HepG2 (cell line): ENCODE measurements around the gene DOC2A. TPM values are rescaled to one million over a fixed set of nuclear protein-coding genes. Genes with fewer than 3 reads are reported as not detected.

Source experiments
- CAMTA2 ChIP-seq: sonication (generic); formaldehyde crosslinking; IDR thresholded peaks from 2 replicates; pipeline ENCODE4 v1.4.0; 2020; ENCODE audit warnings: mild to moderate bottlenecking, missing genetic modification reagents, borderline replicate concordance
- CC2D1A ChIP-seq: sonication (generic); formaldehyde crosslinking; IDR thresholded peaks from 2 replicates; pipeline ENCODE4 v1.8.1; 2023; ENCODE audit warnings: mild to moderate bottlenecking, missing genetic modification reagents
- CENPX ChIP-seq: sonication (generic); formaldehyde crosslinking; IDR thresholded peaks from 2 replicates; pipeline ENCODE4 v1.9.0; 2021; ENCODE audit warnings: mild to moderate bottlenecking, missing genetic modification reagents, moderate library complexity
- EHMT2 ChIP-seq: fragments of 200-600 bp; sonication (generic); IDR thresholded peaks from 2 replicates; pipeline ENCODE4 v1.7.0; 2017; ENCODE audit warnings: antibody characterized with exemption, low read depth, low read length, borderline replicate concordance
- JUNB ChIP-seq: sonication (generic); formaldehyde crosslinking; IDR thresholded peaks from 2 replicates; pipeline ENCODE4 v1.8.0; 2022; ENCODE audit warnings: missing genetic modification reagents, mild to moderate bottlenecking, borderline replicate concordance
- MIER2 ChIP-seq: IDR thresholded peaks from 2 replicates; pipeline ENCODE4 v1.6.1; 2016; ENCODE audit warnings: missing biosample characterization, missing genetic modification reagents
- NR2F2 ChIP-seq: IDR thresholded peaks from 2 replicates; pipeline ENCODE4 v1.6.1; 2012; ENCODE audit warnings: low read depth, inconsistent platforms, borderline replicate concordance
- NRL ChIP-seq: sonication (generic); formaldehyde crosslinking; IDR thresholded peaks from 2 replicates; pipeline ENCODE4 v1.5.0; 2020; ENCODE audit warnings: missing genetic modification reagents, mild to moderate bottlenecking, moderate library complexity, borderline replicate concordance
- PHF5A ChIP-seq: IDR thresholded peaks from one replicate; pipeline ENCODE4 v1.6.1; 2018; ENCODE audit warnings: low read depth, missing genetic modification reagents; ENCODE audit not compliant: unreplicated experiment
- ZFP62 ChIP-seq: sonication (generic); formaldehyde crosslinking; IDR thresholded peaks from 2 replicates; pipeline ENCODE4 v1.4.0; 2020; ENCODE audit warnings: missing genetic modification reagents
- ZNF33A ChIP-seq: sonication (generic); formaldehyde crosslinking; IDR thresholded peaks from 2 replicates; pipeline ENCODE4 v1.5.1; 2020; ENCODE audit warnings: missing genetic modification reagents, mild to moderate bottlenecking, moderate library complexity, borderline replicate concordance
- ZNF766 ChIP-seq: sonication (generic); formaldehyde crosslinking; IDR thresholded peaks from 2 replicates; pipeline ENCODE4 v1.5.0; 2020; ENCODE audit warnings: missing genetic modification reagents, borderline replicate concordance
- polyA plus RNA-seq, 8 experiments: library from polyadenylated mRNA; depleted of rRNA in 3 of 8; stranded (reverse) in 7 of 8; unstranded in 1 of 8; fragments of >200 nt; fragmentation: Illumina TruSeq in 4 of 8; extraction: Trizol in 4 of 8; gene quantifications; 2 replicates each; pipeline versions ENCODE4 v1.2.1 to v1.2.3, GENCODE V29; 2011 to 2016; ENCODE audit warnings: low read depth in 4 of 8, missing spikeins in 1 of 8, mixed read lengths in 1 of 8; ENCODE audit not compliant: insufficient read depth in 1 of 8
- total RNA-seq, 5 experiments: library from RNA; depleted of rRNA; stranded (reverse); fragments of >200 nt; fragmentation: Illumina TruSeq; extraction: Trizol; gene quantifications; 2 replicates each; pipeline ENCODE4 v1.2.3, GENCODE V29; 2016; ENCODE audit warnings: low read depth in 1 of 5
- TF ChIP-seq, protein P1 (sequence below): sonication (generic); formaldehyde crosslinking; IDR thresholded peaks from 2 replicates; pipeline ENCODE4 v1.8.1; 2022; ENCODE audit warnings: mild to moderate bottlenecking, missing genetic modification reagents
- TF ChIP-seq, protein P2 (sequence below): IDR thresholded peaks from 2 replicates; pipeline ENCODE4 v1.6.1; 2012; ENCODE audit warnings: low read depth, low read length, improper control_type of control experiment
- TF ChIP-seq, protein P3 (sequence below): sonication (generic); formaldehyde crosslinking; IDR thresholded peaks from 2 replicates; pipeline ENCODE4 v1.4.0; 2020; ENCODE audit warnings: low read depth, mild to moderate bottlenecking, missing genetic modification reagents
- TF ChIP-seq, protein P4 (sequence below): sonication (generic); formaldehyde crosslinking; IDR thresholded peaks from 2 replicates; pipeline ENCODE4 v1.4.0; 2020; ENCODE audit warnings: mild to moderate bottlenecking, missing genetic modification reagents

The DOC2A gene
- total and polyA plus RNA-seq, 2 of the 13 experiments (the other 11 are each of a cell fraction or from before 2014, with no cell fraction given) = 0.15 to 0.55 TPM

DNA sequence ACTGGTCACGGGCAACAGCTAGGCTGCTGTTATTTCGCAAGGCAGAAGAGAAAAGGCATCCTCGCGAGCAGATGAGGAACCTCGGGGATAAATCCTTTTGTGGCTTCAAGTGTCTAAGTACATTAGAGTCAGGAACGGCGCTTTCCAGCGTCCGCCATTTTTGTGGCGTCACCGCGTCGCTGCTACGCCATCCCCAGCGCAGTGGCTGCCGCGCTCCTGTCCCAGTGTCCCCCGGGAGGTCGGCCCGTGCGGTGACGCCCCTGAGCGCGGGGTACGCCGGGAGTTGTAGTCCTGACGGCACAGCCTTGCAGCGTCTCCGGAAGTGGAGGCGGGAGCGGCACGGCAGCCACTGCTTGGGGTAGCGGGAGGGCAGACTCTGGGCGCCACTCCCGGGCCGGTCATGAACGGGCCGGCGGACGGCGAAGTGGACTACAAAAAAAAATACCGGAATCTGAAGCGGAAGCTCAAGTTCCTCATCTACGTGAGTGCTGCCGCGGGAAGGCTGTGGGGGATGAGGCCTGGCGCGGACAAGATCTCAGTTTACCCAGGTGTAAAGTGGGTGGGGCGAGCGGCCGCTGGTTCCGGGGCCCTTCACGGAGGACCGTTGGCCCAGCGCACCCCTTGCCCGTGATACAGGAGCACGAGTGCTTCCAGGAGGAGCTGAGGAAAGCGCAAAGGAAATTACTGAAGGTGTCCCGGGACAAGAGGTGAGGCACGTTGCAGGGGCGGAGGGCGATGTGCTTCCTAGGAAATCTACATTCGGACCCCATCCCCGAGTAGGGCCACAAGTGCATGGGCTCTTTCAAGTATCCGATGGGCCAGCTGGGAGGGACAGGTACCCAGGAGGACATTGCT, 14.7 kb downstream of the DOC2A start, which contains the start of gene INO80E (continued):
- TF ChIP-seq, protein P1, sequence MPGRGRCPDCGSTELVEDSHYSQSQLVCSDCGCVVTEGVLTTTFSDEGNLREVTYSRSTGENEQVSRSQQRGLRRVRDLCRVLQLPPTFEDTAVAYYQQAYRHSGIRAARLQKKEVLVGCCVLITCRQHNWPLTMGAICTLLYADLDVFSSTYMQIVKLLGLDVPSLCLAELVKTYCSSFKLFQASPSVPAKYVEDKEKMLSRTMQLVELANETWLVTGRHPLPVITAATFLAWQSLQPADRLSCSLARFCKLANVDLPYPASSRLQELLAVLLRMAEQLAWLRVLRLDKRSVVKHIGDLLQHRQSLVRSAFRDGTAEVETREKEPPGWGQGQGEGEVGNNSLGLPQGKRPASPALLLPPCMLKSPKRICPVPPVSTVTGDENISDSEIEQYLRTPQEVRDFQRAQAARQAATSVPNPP (CRISPR knock-in tag) = no peak
- TF ChIP-seq EHMT2 (no peak), CAMTA2 (CRISPR knock-in tag) (peak; percentile 76; the same call in 1 of the 2 replicates), CC2D1A (CRISPR knock-in tag) (no peak), ZNF33A (CRISPR knock-in tag) (no peak), ZFP62 (CRISPR knock-in tag) (peak; percentile 91), MIER2 (CRISPR knock-in tag) (no peak; the same call in none of the 2 replicates), NRL (peak; percentile 71), NR2F2 (peak; percentile 10; the same call in 1 of the 2 replicates), ZNF766 (CRISPR knock-in tag) (0 out of 2 replicates have a peak, but pooled peaks have one; percentile 68), JUNB (CRISPR knock-in tag) (no peak), CENPX (CRISPR knock-in tag) (no peak), PHF5A (CRISPR knock-in tag) (peak; percentile 80)
- TF ChIP-seq, protein P2, sequence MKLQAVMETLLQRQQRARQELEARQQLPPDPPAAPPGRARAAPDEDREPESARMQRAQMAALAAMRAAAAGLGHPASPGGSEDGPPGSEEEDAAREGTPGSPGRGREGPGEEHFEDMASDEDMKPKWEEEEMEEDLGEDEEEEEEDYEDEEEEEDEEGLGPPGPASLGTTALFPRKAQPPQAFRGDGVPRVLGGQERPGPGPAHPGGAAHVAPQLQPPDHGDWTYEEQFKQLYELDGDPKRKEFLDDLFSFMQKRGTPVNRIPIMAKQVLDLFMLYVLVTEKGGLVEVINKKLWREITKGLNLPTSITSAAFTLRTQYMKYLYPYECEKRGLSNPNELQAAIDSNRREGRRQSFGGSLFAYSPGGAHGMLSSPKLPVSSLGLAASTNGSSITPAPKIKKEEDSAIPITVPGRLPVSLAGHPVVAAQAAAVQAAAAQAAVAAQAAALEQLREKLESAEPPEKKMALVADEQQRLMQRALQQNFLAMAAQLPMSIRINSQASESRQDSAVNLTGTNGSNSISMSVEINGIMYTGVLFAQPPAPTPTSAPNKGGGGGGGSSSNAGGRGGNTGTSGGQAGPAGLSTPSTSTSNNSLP = no peak
- TF ChIP-seq, protein P3, sequence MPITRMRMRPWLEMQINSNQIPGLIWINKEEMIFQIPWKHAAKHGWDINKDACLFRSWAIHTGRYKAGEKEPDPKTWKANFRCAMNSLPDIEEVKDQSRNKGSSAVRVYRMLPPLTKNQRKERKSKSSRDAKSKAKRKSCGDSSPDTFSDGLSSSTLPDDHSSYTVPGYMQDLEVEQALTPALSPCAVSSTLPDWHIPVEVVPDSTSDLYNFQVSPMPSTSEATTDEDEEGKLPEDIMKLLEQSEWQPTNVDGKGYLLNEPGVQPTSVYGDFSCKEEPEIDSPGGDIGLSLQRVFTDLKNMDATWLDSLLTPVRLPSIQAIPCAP (CRISPR knock-in tag) = no peak
- TF ChIP-seq, protein P4, sequence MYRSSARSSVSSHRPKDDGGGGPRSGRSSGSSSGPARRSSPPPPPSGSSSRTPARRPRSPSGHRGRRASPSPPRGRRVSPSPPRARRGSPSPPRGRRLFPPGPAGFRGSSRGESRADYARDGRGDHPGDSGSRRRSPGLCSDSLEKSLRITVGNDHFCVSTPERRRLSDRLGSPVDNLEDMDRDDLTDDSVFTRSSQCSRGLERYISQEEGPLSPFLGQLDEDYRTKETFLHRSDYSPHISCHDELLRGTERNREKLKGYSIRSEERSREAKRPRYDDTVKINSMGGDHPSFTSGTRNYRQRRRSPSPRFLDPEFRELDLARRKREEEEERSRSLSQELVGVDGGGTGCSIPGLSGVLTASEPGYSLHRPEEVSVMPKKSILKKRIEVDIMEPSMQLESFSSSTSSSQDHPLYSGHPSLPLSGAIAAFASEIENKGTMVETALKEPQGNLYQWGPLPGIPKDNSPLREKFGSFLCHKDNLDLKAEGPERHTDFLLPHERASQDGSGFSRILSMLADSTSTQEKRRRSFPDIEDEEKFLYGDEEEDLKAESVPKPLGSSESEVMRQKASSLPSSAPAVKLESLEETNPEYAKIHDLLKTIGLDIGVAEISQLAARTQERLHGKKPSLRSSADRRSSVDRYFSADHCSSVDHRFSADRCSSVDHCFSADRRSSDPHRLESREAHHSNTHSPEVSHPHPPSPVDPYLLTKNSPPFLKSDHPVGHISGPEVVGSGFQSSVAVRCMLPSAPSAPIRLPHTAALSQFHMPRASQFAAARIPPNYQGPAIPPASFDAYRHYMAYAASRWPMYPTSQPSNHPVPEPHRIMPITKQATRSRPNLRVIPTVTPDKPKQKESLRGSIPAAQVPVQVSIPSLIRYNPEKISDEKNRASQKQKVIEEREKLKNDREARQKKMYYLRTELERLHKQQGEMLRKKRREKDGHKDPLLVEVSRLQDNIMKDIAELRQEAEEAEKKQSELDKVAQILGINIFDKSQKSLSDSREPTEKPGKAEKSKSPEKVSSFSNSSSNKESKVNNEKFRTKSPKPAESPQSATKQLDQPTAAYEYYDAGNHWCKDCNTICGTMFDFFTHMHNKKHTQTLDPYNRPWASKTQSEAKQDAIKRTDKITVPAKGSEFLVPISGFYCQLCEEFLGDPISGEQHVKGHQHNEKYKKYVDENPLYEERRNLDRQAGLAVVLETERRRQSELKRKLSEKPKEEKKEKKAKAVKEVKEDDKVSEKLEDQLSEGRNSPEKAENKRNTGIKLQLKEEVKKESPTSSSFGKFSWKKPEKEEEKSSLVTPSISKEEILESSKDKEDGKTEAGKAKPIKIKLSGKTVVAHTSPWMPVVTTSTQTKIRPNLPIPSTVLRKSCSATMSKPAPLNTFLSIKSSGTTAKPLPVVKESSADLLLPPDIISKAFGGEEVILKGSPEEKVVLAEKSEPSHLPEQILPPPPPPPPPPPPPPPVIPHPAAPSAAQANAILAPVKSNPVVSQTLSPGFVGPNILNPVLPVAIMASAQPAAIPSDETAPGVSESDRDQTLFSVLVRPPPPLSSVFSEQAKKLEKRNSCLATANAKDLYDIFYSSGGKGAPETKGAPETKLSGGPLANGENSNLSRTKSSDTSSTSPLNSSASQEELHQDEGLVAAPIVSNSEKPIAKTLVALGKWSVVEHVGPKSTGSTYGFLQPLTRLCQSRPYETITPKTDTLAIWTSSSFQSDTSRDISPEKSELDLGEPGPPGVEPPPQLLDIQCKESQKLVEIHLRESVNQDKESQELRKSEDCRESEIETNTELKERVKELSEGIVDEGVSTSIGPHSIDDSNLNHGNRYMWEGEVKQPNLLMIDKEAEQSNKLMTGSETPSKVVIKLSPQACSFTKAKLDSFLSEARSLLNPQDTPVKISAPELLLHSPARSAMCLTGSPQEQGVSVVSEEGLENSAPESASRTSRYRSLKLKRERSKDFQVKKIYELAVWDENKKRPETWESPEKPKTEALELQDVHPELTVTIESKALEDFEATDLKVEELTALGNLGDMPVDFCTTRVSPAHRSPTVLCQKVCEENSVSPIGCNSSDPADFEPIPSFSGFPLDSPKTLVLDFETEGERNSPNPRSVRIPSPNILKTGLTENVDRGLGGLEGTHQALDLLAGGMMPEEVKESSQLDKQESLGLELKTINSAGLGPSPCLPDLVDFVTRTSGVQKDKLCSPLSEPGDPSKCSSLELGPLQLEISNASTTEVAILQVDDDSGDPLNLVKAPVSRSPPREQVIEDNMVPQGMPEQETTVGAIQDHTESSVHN (CRISPR knock-in tag) = peak; percentile 62
